Stimulated activated CD4-positive, alpha-beta T cell treated with anti-CD3 and anti-CD28 coated beads, Interleukin-2, amount 100 ng/mL, for 48 hours (primary cell): ENCODE results near the gene TENT4B.

Experiments
- DNase-seq, 2 donors: peaks; one replicate each; pipeline ENCODE4 v3.0.0-alpha.2; 2020

The TENT4B gene

GRCh38 chr16:50273382-50273690, 120.2 kb downstream of the TENT4B start:
- DNase-seq: no peak

GRCh38 chr16:50273888-50274325, 120.8 kb downstream of the TENT4B start:
- no peak for DNase-seq

GRCh38 chr16:50274326-50275097, 121.4 kb downstream of the TENT4B start:
- DNase-seq: no peak

DNA sequence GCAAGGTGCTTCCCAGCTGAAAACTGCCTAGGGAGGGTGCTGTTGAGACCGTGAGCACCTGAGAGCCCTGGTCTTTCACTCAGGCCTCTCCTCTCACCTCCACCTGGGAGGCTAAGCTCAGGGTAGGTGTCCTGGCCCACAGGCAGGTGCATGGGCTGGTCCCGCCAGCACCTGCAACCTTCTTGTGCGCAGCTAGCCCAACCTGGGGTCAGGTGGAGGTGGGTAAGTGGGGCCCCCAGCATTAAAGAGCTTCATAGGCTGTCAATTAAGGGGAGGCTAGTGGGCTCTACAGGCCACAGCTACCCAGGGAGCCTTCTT, 122.0 kb downstream of the TENT4B start:
- DNase-seq: no peak

GRCh38 chr16:50275428-50276325, 122.6 kb downstream of the TENT4B start:
- DNase-seq: no peak

- DNase-seq: no peak
Observed at GRCh38 chr16:50276326-50276640, 123.2 kb downstream of the TENT4B start.

DNA sequence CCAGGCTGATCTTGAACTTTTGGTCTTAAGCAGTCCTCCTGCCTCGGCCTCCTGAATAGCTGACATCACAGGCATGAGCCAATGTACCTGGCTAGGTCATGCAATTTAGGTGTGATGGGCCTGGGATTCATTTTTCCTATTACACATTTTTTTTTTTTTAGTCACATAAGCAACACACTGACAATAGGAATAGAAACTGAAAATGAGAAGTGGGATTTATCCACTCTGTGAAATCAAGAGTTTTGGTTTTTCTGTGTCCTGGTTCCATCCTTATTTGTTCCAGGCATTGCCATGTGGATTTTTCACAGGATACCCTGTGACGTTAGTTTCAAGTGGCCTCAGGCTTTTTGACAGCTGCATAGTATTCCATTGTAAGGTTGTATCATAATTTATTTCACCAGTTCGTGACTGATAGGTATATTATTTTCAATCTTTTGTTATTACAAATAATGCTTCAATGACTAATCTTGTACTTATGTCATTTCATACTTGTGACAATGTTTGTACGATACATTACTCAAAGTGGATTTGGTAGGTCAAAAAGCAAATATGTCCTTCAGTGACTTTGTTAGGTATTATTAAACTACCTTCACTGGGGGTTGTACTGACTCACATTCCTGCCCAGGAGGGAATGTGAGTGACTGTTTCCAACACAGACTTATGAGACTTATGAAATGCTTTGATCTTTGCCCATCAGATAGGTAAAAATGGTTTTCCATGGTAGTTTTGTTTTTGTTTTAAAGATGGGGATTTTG, 123.9 kb downstream of the TENT4B start:
- no peak for DNase-seq

- DNase-seq: no peak
Observed at GRCh38 chr16:50278251-50278650, 125.1 kb downstream of the TENT4B start.

DNA sequence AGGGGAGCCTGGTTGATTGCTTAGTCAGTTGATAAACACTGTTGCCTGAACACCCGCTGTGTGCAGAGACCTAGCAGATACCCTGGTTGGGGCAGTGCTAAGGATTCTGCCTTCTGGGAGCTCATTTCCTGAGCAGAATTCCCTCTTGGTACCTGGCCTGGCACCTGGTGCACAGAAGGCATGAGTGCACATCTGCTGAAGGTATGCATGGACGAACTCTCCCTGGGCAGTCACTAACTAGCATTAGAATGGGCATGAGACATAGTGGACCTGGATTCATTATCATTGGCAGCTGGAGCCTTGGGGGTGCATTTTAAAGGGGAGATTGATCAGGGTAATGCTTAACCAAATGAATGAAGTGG, 126.4 kb downstream of the TENT4B start:
- DNase-seq: no peak

DNA sequence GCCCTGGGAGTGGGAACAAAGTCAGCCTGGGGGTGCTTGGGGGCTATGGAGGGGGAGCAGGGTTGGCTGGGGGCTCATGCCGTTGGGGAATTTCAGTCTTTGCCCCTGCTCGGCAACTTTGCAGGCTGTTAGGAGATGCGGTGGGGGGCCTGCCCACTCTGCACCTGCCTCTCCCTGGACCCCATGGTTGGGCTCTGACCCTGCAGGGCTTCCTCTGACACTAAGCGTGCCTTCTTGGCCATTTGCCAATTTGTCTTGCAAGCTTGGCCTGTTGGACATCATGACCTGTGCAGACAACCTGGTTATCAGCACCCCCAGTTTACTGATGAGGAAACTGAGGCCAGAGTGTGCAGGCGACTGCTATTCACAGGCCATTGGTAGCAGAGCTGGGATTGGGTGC, 127.8 kb downstream of the TENT4B start:
- no peak for DNase-seq
